Lower lobe of right lung (tissue), 2 donors: ENCODE measurements around the gene ILDR1. TPM values are rescaled to one million over a fixed set of nuclear protein-coding genes. Genes with fewer than 3 reads are reported as not detected.
"Not testable (repeated sequence)": the region's sequence is repeated elsewhere in the genome, so short reads cannot be mapped to it uniquely, and the experiment has no call there.

ENCODE experiments used
- ATAC-seq, 2 donors: fragments of 200-7000 bp; cut with Tn5 transposase; one replicate each; pipeline ENCODE4 v1.9.1; 2020 to 2022; ENCODE audit warnings: mild to moderate bottlenecking in 2 of 2, moderate library complexity in 2 of 2
- DNase-seq: peaks from one replicate; pipeline ENCODE4 v3.0.0-alpha.2; 2020
- H3K27ac ChIP-seq: fragments of 200-600 bp; one replicate; pipeline ENCODE4 v1.8.0; 2022
- H3K27me3 ChIP-seq: fragments of 200-600 bp; one replicate; pipeline ENCODE4 v1.8.0; 2022; ENCODE audit warnings: low read depth
- H3K36me3 ChIP-seq: fragments of 200-600 bp; one replicate; pipeline ENCODE4 v1.8.0; 2022; ENCODE audit warnings: mild to moderate bottlenecking
- H3K4me1 ChIP-seq: fragments of 200-600 bp; one replicate; pipeline ENCODE4 v1.8.0; 2022
- H3K4me3 ChIP-seq: fragments of 200-600 bp; one replicate; pipeline ENCODE4 v1.8.0; 2022; ENCODE audit warnings: mild to moderate bottlenecking
- H3K9me3 ChIP-seq: fragments of 200-600 bp; one replicate; pipeline ENCODE4 v1.8.0; 2022
- CTCF ChIP-seq: fragments of 200-600 bp; IDR thresholded peaks from one replicate; pipeline ENCODE4 v1.8.0; 2022; ENCODE audit warnings: antibody characterized with exemption, mild to moderate bottlenecking
- intact Hi-C: fragments of 100-400 bp; cut with DNase I; formaldehyde crosslinking; loops from one replicate; pipeline ENCODE4 v1.11.0; 2022
- total RNA-seq: library from RNA; stranded (reverse); fragmentation: NEBNext Ultra II Directional; extraction: Animal tissue kit (Norgen Biotek cat#: 25700); gene quantifications from one replicate; pipeline ENCODE4 v1.2.1, GENCODE V29; 2021
- donor health status: DM: no; HTN: yes; CAD: no; lungs with severe emphysema.

ILDR1 gene
- total RNA-seq, 1 donor from 2014 or later, result 8.3 TPM

DNA sequence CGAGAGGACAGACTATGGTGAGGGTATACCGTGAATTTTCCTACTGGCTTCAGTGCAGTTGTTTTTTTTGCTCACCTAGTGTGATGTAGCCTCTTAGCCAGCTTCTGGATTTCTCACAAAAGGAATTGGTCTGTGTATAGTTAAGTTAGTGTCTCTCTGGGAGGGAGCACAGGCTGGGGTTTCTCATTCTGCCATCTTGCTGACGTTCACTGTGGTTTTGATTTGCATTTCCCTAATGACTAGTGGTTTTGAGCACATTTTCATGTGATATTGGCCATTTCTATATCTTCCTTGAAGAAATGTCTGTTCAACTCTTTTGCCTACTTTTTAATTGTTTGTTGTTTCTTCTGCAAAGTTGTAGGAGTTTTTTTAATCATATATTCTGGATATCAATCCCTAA is 30.9 kb upstream of the ILDR1 start:
- ATAC-seq (no peak), DNase-seq (no peak)
- Histone ChIP-seq H3K27ac (no peak overlapping the region), H3K4me1 (no peaks in the 10 kb centered on the region), H3K4me3 (no peak overlapping the region), H3K27me3 (no peaks in the 10 kb centered on the region), H3K9me3 (no peaks in the 10 kb centered on the region), H3K36me3 (no peaks in the 10 kb centered on the region)
- TF ChIP-seq CTCF, result no peak
- intact Hi-C loops, result no loop called here

GRCh38 chr3:122047773-122048172 is 25.7 kb upstream of the ILDR1 start:
- H3K4me3 ChIP-seq, H3K4me1 ChIP-seq, H3K27me3 ChIP-seq, DNase-seq, intact Hi-C loops, ATAC-seq, H3K27ac ChIP-seq, H3K9me3 ChIP-seq, H3K36me3 ChIP-seq: not testable (repeated sequence)

- H3K27ac ChIP-seq, intact Hi-C loops, H3K4me3 ChIP-seq, ATAC-seq, H3K9me3 ChIP-seq, H3K4me1 ChIP-seq, H3K36me3 ChIP-seq, DNase-seq, H3K27me3 ChIP-seq: not testable (repeated sequence)
Measured at GRCh38 chr3:122047296-122047695, 25.2 kb upstream of the ILDR1 start.

DNA sequence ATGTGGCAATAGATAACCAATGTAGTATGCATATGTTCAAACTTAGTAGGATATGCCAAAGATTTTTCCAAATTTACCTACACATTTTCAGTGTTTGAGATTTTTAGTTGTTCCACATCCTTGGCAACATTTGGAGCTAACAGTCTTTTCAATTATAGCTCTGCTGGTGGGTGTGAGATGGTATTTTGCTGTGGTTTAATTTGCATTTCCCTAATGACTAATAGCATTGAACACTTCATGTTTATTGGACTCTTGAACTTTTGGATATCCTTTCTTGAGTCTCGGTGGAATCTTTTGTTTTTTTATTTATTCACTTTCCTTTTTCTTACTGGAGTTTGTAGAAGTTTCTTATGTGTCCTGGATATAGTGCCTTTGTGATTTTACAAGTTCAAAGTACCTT is 11.0 kb upstream of the ILDR1 start:
- Histone ChIP-seq H3K27ac (no peak overlapping the region), H3K27me3 (no peaks in the 10 kb centered on the region), H3K4me1 (no peaks in the 10 kb centered on the region), H3K9me3 (peaks cover 12% of the 10 kb centered on the region), H3K4me3 (no peak overlapping the region), H3K36me3 (no peaks in the 10 kb centered on the region)
- intact Hi-C loops, result no loop called here
- TF ChIP-seq CTCF, result no peak
- DNase-seq (no peak), ATAC-seq (no peak)

GRCh38 chr3:122032531-122032930 is 10.5 kb upstream of the ILDR1 start:
- no peak for ATAC-seq
- Histone ChIP-seq H3K4me3 (no peak overlapping the region), H3K27me3 (no peaks in the 10 kb centered on the region), H3K4me1 (no peaks in the 10 kb centered on the region), H3K9me3 (peaks cover 12% of the 10 kb centered on the region), H3K36me3 (no peaks in the 10 kb centered on the region), H3K27ac (no peak overlapping the region)
- intact Hi-C loops, result no loop called here
- no peak for TF ChIP-seq CTCF
- DNase-seq, result no peak

- ATAC-seq, result no peak
- DNase-seq, result no peak
- no peaks in the 10 kb centered on the region for H3K4me1 ChIP-seq
- H3K9me3 ChIP-seq, result no peaks in the 10 kb centered on the region
- no peak overlapping the region for H3K4me3 ChIP-seq
- intact Hi-C loops, result no loop called here
- no peak for TF ChIP-seq CTCF
- H3K27me3 ChIP-seq, result no peaks in the 10 kb centered on the region
- H3K27ac ChIP-seq, result no peak overlapping the region
- H3K36me3 ChIP-seq, result no peaks in the 10 kb centered on the region
Measured at GRCh38 chr3:122031123-122031468, 9.0 kb upstream of the ILDR1 start.
